HG02852 (cell line): ENCODE results near the gene FASTK.
"Not testable (repeated sequence)": the region's sequence is repeated elsewhere in the genome, so short reads cannot be mapped to it uniquely, and the experiment has no call there.

Experiments used
- ATAC-seq: cut with Tn5 transposase; IDR thresholded peaks from one replicate; pipeline ENCODE4 v1.9.1; 2021; ENCODE audit warnings: mild to moderate bottlenecking, moderate library complexity; ENCODE audit not compliant: unreplicated experiment

The FASTK gene

GRCh38 chr7:151032936-151033863 lies 47.4 kb downstream of the FASTK start:
- ATAC-seq = no peak

GRCh38 chr7:151031011-151031410 lies 49.6 kb downstream of the FASTK start:
- ATAC-seq = no peak

GRCh38 chr7:151028948-151029501 lies 51.6 kb downstream of the FASTK start:
- no peak for ATAC-seq

- ATAC-seq = peak; percentile 97
These were observed 52.3 kb downstream of the FASTK start, which contains the start of gene ABCB8 for GRCh38 chr7:151028131-151028947. TSS of gene ABCB8 (plus strand) at chr7:151028450. CDS start at chr7:151028516, 66 bp downstream.

GRCh38 chr7:151027728-151028130 lies 52.9 kb downstream of the FASTK start:
- not testable (repeated sequence) for ATAC-seq

- ATAC-seq = not testable (repeated sequence)
These were observed 53.6 kb downstream of the FASTK start for GRCh38 chr7:151026771-151027727.
